GM12872 (cell line): ENCODE measurements around the gene DCP1A.

ENCODE experiments used
- TF ChIP-seq, protein P1 (sequence below): IDR thresholded peaks from 3 replicates; pipeline ENCODE4 v1.5.1; 2011; ENCODE audit warnings: low read depth, mild to moderate bottlenecking, low read length, moderate library complexity; ENCODE audit not compliant: insufficient read depth

DCP1A gene

GRCh38 chr3:53239800-53240199 is 107.5 kb downstream of the DCP1A start:
- TF ChIP-seq, protein P1, sequence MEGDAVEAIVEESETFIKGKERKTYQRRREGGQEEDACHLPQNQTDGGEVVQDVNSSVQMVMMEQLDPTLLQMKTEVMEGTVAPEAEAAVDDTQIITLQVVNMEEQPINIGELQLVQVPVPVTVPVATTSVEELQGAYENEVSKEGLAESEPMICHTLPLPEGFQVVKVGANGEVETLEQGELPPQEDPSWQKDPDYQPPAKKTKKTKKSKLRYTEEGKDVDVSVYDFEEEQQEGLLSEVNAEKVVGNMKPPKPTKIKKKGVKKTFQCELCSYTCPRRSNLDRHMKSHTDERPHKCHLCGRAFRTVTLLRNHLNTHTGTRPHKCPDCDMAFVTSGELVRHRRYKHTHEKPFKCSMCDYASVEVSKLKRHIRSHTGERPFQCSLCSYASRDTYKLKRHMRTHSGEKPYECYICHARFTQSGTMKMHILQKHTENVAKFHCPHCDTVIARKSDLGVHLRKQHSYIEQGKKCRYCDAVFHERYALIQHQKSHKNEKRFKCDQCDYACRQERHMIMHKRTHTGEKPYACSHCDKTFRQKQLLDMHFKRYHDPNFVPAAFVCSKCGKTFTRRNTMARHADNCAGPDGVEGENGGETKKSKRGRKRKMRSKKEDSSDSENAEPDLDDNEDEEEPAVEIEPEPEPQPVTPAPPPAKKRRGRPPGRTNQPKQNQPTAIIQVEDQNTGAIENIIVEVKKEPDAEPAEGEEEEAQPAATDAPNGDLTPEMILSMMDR = no peak

- TF ChIP-seq, protein P1 = no peak
Observed at GRCh38 chr3:53238886-53239285, 108.5 kb downstream of the DCP1A start.

- TF ChIP-seq, protein P1 = no peak
Observed at GRCh38 chr3:53238051-53238850, 109.1 kb downstream of the DCP1A start.

GRCh38 chr3:53236112-53236841 is 111.1 kb downstream of the DCP1A start:
- TF ChIP-seq, protein P1 = no peak

- TF ChIP-seq, protein P1 = no peak
Observed at GRCh38 chr3:53235545-53235944, 111.8 kb downstream of the DCP1A start.

GRCh38 chr3:53234841-53235232 is 112.5 kb downstream of the DCP1A start:
- TF ChIP-seq, protein P1 = no peak

GRCh38 chr3:53234130-53234840 is 113.1 kb downstream of the DCP1A start:
- TF ChIP-seq, protein P1 = no peak
